ENCODE measurements around the gene TRAF3.
A peak's percentile ranks its signal among the peaks of the same experiment; 100 is the strongest.
"Not testable (repeated sequence)": the region's sequence is repeated elsewhere in the genome, so short reads cannot be mapped to it uniquely, and the experiment has no call there.

The TRAF3 gene

DNA sequence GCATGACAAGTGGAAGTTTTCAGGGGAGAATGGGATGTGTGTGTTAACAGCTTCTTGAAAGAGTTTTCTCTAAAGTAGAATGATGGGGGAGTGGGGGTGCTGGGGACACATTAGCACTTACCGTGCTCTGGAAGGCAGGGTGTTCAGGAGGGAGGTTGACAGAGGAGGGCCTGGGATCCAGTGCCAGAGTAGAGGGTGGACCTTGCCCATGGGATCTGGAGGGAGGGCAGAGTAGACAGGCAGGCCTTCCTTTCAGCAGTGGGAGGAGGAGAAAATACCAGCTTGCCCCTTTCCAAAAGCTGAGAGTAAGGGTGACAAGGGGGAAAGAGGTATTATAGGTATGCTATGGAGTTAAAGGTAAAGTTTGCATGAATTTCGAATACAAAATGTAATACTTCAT is 40.1 kb downstream of the TRAF3 start:
- H3K4me3 ChIP-seq (replicated peaks; ENCODE audit: low read depth, low read length), result no peak overlapping the region
- DNase-seq (ENCODE audit: low read depth), result no peak
- no peak for TF ChIP-seq CTCF (IDR thresholded peaks at IDR 0.05; ENCODE audit: low read length, missing control alignments)

- H3K4me3 ChIP-seq (replicated peaks; ENCODE audit: low read depth, low read length), result no peak overlapping the region
- no peak for TF ChIP-seq CTCF (IDR thresholded peaks at IDR 0.05; ENCODE audit: low read length, missing control alignments)
- no peak for DNase-seq (ENCODE audit: low read depth)
These were observed 41.0 kb downstream of the TRAF3 start for GRCh38 chr14:102817942-102818940.

- TF ChIP-seq CTCF (IDR thresholded peaks at IDR 0.05; ENCODE audit: low read length, missing control alignments), result no peak
- H3K4me3 ChIP-seq (replicated peaks; ENCODE audit: low read depth, low read length), result no peak overlapping the region
- DNase-seq (ENCODE audit: low read depth), result no peak
These were observed 42.0 kb downstream of the TRAF3 start for GRCh38 chr14:102819176-102819628.

GRCh38 chr14:102819747-102820330 is 42.6 kb downstream of the TRAF3 start:
- TF ChIP-seq CTCF (IDR thresholded peaks at IDR 0.05; ENCODE audit: low read length, missing control alignments), result no peak
- no peak overlapping the region for H3K4me3 ChIP-seq (replicated peaks; ENCODE audit: low read depth, low read length)
- peak; percentile 19 for DNase-seq (ENCODE audit: low read depth)

DNA sequence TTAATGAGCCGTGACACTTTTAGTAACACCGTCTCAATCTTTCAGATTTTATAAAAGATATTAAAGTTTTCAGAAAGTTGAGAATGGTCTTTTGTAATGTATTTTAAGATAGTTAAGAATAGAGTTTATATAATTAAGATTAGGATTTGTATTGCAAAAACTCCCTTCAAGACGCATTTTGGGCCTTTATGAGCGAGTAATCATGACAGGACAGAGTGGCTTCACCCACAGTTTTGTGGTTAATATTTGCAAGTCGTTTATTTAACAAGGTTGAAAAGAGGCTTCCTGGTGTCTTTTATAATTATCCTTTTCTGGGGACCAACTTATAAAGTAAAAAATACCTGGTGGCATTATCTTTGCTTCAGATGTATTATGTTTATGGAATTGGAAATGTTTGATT is 44.0 kb downstream of the TRAF3 start:
- TF ChIP-seq CTCF (IDR thresholded peaks at IDR 0.05; ENCODE audit: low read length, missing control alignments), result no peak
- no peak overlapping the region for H3K4me3 ChIP-seq (replicated peaks; ENCODE audit: low read depth, low read length)
- DNase-seq (ENCODE audit: low read depth), result no peak

DNA sequence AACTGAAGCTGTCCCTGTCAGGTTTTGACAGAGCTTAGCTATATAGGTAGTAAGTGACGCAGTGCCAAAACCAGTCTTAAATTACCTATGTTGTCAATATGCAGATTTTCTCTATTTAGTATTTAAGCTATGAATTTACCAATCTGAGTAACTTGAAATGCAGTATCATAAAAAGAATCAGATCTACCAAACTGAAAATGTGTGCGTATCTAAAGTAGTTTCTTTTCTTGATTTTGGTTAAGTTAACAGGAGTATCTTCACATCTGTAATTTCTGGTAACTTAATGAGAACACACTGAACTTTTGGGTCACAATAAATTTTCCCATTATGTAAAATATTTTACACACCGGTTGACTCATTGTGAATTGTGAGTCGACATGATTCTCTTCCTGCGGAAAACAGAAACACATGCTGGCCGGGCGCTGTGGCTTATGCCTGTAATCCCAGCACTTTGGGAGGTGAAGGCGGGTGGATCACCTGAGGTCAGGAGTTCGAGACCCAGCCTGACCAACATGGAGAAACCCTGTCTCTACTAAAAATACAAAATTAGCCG is 45.1 kb downstream of the TRAF3 start:
- no peak for TF ChIP-seq CTCF (IDR thresholded peaks at IDR 0.05; ENCODE audit: low read length, missing control alignments)
- no peak for DNase-seq (ENCODE audit: low read depth)

DNA sequence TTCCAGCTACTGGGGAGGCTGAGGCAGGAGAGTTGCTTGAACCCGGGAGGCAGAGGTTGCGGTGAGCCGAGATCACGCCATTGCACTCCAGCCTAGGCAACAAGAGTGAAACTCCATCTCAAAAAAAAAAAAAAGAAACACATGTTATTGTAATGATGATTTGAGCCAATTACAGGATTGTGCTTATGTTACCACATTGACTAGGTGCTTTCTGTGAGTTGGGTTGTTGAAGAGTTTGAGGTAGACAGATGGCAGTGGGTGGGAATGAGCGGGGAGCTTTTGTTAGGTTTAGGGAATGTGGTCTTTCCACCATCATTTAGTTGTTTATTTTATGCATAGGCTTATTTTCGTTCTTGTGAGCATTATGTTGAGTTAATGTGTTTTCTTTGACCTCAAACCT is 45.6 kb downstream of the TRAF3 start:
- H3K4me3 ChIP-seq (replicated peaks; ENCODE audit: low read depth, low read length); DNase-seq (ENCODE audit: low read depth): not testable (repeated sequence)

More for the DNA sequence above, 45.1 kb downstream of the TRAF3 start:
- no peak overlapping the region for H3K4me3 ChIP-seq (replicated peaks; ENCODE audit: low read depth, low read length)

Data from fibroblast of pulmonary artery (primary cell).